SK-MEL-5 (cell line): ENCODE results near the gene SNX24. TPM values are rescaled to one million over a fixed set of nuclear protein-coding genes. Genes with fewer than 3 reads are reported as not detected.
"Not testable (repeated sequence)": the region's sequence is repeated elsewhere in the genome, so short reads cannot be mapped to it uniquely, and the experiment has no call there.

Experiments used
- DNase-seq: peaks from one replicate; pipeline ENCODE4 v3.0.0-alpha.2; 2016; ENCODE audit warnings: low read depth, low spot score
- in situ Hi-C: cut with HindIII; loops from 2 replicates; pipeline ENCODE4 v1.10.0; 2016; ENCODE audit warnings: low sequenced_read_pairs, high pct_unique_total_duplicates, low pct_unique_long_range_greater_than_20kb
- total RNA-seq: library from RNA; depleted of rRNA; stranded (reverse); fragments of >200 nt; shearing (Covaris generic); gene quantifications from 2 replicates; pipeline ENCODE4 v1.2.3, GENCODE V29; 2014

Gene SNX24
- total RNA-seq, 1 experiment from 2014 or later, result 12.9 TPM

- in situ Hi-C loops, result no loop called here
- no peak for DNase-seq
These were observed 61.4 kb downstream of the SNX24 start for GRCh38 chr5:122906768-122907167.

DNA sequence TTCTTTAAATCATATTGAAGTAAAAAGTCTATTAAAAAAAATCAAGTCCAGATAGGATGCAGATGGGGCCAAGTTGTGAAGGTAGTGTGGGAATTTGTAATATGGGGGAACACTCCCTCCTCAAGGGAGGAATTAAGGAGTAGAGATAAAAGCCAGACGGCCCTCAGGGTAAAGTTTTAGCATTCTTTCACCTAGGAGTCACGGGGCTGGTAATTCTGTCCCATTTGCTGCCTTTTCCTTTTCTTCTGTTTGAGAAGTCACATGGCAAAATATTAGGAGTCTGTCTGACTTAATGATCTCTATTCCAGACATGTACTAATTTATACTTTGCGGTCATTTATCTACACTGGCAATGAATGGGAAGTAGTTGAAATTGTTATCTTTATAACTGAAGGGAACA is 61.9 kb downstream of the SNX24 start:
- no peak for DNase-seq
- in situ Hi-C loops, result no loop called here

DNA sequence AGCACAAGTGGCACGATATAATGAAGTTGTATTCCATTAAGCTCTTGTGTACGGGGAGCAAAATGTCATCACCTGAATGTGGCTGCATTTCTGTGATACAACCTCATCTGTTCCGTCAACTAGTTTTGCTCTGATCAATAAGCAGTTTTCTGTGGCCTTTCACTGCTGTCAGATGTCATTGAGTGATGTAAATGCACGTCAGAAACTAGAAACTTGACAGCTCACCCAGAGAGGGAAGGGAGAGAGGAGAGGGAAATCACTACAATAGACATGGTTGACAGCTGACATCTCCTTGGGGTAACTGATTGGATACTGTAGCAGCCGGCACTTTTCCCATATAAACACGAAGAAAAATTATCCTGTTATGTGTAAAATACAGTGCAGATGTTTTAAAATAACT is 62.7 kb downstream of the SNX24 start:
- in situ Hi-C loops, result no loop called here
- DNase-seq, result no peak

GRCh38 chr5:122908662-122909061 is 63.2 kb downstream of the SNX24 start:
- DNase-seq, result peak; percentile 20
- in situ Hi-C loops, result no loop called here

GRCh38 chr5:122909470-122910100 is 64.2 kb downstream of the SNX24 start:
- in situ Hi-C loops, result no loop called here
- DNase-seq, result no peak

DNA sequence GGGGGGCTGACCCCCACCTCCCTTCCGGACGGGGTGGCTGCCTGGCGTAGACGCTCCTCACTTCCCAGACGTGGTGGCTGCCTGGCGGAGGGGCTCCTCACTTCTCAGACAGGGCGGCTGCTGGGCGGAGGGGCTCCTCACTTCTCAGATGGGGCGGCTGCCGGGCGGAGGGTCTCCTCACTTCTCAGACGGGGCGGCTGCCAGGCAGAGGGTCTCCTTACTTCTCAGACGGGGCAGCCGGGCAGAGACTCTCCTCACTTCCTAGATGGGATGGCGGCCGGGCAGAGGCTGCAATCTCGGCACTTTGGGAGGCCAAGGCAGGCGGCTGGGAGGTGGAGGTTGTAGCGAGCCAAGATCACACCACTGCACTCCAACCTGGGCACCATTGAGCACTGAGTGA is 68.0 kb downstream of the SNX24 start:
- in situ Hi-C loops, DNase-seq: not testable (repeated sequence)

DNA sequence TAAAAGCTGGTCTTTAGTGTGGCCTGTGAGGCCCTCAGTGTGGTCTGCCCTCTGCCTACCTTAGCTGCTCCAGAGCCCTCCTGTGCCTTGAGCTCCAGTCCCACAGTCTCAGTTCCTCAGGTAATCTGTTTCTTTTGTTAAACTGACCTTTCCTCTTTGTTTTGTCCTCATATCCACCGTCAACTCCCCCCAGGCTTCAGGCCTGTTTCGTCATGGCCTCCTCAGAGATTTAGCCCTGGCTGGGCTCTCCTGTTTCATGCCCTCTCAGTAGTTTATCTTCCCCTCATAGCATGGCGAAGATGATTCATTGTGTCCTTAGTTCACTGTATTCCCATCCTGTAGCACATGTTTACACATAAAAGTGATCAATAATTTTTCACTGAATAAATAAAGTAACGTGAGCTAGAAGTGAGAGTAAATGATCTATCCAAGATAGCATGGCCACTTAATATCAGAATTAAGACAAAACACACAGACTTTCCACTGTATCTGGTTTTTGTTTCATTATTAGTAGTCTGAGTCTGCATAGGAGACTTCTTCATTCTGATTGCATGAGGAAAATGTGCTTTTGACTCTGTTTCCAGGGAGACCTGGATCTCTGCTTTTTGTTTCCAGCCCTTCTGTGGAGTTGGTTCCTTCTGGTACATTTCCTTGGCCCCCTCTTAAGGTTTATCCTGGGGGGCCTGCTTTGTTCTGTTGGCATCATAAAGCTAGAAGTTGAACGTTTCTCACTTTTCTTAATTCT is 70.5 kb downstream of the SNX24 start:
- in situ Hi-C loops, result no loop called here
- no peak for DNase-seq

- in situ Hi-C loops, result no loop called here
- DNase-seq, result no peak
These were observed 71.1 kb downstream of the SNX24 start for GRCh38 chr5:122916490-122916889.

DNA sequence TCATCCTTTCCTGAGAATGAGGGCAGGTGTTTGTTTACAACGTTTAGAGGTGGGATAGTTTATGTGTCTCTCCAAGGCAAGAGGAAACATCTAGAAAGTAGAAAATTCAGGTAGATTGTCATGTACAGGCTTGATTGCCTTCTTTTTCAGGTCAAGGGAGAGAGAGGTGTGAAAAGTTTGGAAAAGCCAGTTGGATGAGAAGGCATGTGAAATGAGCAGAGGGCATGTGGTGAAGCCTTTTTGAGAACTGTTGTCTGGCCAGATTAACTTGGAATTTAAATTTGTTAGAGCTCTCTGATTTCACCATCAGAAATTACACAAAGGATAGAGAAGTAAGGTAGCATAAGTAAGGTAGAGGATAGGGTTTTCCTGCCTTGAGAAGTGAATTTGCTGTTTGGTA is 74.6 kb downstream of the SNX24 start:
- in situ Hi-C loops, result no loop called here

DNA sequence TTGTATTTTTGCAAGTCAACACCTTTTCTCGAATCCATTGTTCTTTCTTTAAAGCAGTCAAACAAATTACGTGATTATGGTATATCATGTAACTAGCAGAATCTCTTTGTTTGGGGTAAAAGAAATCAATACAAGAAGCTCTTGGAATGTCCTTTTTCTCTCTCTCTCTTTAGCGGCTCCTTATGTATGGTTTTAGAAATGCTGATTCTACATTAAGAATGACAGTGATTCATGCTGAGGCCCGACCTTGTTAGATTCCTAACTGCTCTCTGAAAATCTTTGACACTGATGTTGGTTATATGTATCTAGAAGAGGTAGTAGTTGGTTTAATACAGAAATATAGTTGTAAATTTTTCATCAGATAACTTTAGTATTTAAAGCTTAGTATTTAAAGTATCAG is 76.4 kb downstream of the SNX24 start:
- DNase-seq, result no peak

More for the DNA sequence above, 74.6 kb downstream of the SNX24 start:
- no peak for DNase-seq

GRCh38 chr5:122924203-122924602 is 78.8 kb downstream of the SNX24 start:
- in situ Hi-C loops, result no loop called here
- no peak for DNase-seq

More for the DNA sequence above, 76.4 kb downstream of the SNX24 start:
- in situ Hi-C loops, result no loop called here

GRCh38 chr5:122924719-122925395 is 79.4 kb downstream of the SNX24 start:
- no peak for DNase-seq
- in situ Hi-C loops, result no loop called here

DNA sequence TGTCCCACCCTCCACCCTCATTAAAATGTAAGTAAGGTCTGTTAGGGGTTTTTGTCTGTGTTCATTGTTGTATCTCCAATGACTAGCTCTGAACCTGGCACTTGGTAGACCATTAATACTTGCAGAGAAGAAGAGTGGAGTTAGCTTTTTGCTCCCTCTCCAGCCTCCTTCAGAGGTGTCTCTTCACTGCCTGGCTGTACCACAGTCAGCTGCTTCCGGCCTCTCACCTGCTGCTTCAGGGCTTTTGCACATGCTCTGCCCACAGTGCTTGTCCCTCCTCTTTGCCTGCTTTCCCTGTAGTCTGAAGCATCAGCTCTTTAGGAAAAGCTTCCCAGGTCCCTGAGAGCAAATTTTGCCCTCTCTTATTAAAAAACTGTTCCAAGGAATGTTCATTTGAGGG is 83.6 kb downstream of the SNX24 start:
- DNase-seq, result no peak
- in situ Hi-C loops, result no loop called here

GRCh38 chr5:122929980-122930379 is 84.6 kb downstream of the SNX24 start:
- in situ Hi-C loops, result no loop called here

DNA sequence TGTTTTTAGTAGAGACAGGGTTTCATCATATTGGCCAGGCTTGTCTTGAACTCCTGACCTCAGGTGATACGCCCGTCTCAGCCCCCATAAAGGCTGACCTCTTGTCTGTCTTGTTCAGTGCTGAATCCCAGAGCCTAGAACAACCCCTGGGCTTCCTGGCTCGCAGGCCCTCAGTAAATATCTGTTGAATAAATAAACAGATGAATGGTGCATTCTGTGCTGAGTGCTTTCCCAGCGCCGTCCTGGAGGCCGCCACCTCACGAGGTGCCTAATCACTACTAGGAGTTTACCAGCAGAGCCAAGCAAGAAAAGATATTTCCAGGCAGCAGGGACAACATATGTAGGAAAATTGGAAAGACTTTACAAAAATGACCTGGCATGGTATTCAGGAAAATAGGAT is 88.5 kb downstream of the SNX24 start:
- in situ Hi-C loops, result no loop called here
- no peak for DNase-seq

More at GRCh38 chr5:122929980-122930379, 84.6 kb downstream of the SNX24 start:
- no peak for DNase-seq

DNA sequence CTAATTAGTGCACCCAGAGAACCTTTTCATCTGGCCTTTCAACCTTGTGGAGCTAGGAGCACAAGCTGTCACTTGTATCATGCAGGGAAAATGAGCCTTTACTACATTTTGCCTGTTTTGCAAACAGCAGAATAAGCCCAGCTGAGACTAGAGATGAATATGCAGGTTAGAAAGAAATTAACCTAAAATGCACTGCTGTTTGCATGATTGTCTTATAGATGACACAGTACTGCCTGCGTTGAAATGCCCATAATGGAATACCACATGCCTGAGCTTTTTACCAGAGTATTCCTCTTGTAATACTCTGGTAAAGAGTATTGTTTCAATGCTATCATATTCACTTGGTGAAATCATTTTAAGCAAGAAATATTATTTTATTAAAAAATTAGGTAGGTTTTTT is 90.7 kb downstream of the SNX24 start:
- no peak for DNase-seq
- in situ Hi-C loops, result no loop called here

GRCh38 chr5:122937914-122938313 is 92.5 kb downstream of the SNX24 start:
- in situ Hi-C loops, result no loop called here
- no peak for DNase-seq

- in situ Hi-C loops, result no loop called here
- no peak for DNase-seq
These were observed 95.5 kb downstream of the SNX24 start for GRCh38 chr5:122940890-122941289.

- DNase-seq, result no peak
- in situ Hi-C loops, result no loop called here
These were observed 96.3 kb downstream of the SNX24 start for GRCh38 chr5:122941737-122942136.
